ENCODE data around the gene MYCL.
"Not testable (repeated sequence)": the region's sequence is repeated elsewhere in the genome, so short reads cannot be mapped to it uniquely, and the experiment has no call there.

The MYCL gene

GRCh38 chr1:39919545-39919944, 17.8 kb upstream of the MYCL start:
- peak; percentile 54 for TF ChIP-seq CTCF (IDR thresholded peaks at IDR 0.05; ENCODE audit: low read depth, low read length, missing control alignments)
- no peak overlapping the region for H3K4me3 ChIP-seq (replicated peaks; ENCODE audit: low read depth, low read length)
- no peak for DNase-seq (ENCODE audit: extremely low read depth, low read depth)

DNA sequence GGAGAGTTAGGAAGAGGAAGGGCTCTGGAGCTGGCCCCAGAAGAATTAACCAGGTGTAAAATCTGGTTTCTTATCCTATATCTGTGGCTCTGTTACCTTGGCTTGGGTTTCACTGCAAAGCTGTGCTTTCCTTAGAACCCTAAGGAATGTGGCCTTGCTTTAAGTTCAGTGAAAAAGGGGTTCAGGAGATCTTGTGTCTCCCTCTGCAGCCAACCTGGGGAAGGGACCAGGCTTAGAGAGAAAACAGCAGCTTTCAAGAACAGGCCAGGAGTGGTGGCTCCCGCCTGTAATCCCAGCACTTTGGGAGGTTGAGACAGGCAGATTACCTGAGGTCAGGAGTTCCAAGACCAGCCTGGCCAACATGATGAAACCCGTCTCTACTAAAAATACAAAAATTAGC, 16.1 kb upstream of the MYCL start:
- no peak overlapping the region for H3K4me3 ChIP-seq (replicated peaks; ENCODE audit: low read depth, low read length)
- no peak for TF ChIP-seq CTCF (IDR thresholded peaks at IDR 0.05; ENCODE audit: low read depth, low read length, missing control alignments)
- no peak for DNase-seq (ENCODE audit: extremely low read depth, low read depth)

DNA sequence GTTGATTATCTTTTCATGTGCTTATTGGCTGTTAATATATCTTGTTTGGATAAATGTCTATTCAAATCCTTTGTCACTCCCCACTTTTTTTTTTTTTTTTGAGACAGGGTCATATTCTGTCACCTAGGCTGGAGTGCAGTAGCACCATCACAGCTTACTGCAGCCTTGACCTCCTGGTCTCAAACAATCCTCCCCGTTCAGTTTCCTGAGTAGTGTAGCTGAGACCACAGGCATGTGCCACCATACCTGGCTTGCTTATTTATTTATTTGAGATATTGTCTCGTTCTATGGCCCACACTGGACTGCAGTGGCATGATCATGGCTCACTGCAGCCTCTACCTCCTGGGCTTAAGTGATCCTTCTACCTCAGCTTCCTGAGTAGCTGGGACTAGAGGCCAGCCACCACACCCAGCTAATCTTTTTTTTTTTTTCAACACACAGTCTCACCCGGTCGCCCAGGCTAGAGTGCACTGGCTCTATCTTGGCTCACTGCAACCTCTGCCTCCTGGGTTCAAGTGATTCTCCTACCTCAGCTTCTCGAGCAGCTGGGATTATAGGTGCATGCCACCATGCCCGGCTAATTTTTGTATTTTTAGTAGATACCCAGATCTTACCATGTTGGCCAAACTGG, 13.9 kb upstream of the MYCL start:
- H3K4me3 ChIP-seq (replicated peaks; ENCODE audit: low read depth, low read length): no peak overlapping the region
- no peak for DNase-seq (ENCODE audit: extremely low read depth, low read depth)
- TF ChIP-seq CTCF (IDR thresholded peaks at IDR 0.05; ENCODE audit: low read depth, low read length, missing control alignments): no peak

DNA sequence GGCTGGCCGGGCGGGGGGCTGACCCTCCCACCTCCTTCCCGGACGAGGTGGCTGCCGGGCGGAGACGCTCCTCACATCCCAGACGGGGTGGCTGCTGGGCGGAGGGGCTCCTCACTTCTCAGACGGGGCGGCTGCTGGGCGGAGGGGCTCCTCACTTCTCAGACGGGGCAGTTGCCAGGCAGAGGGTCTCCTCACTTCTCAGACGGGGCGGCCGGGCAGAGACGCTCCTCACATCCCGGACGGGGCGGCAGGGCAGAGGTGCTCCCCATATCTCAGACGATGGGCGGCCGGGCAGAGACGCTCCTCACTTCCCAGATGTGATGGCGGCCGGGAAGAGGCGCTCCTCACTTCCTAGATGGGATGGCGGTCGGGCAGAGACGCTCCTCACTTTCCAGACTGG, 11.4 kb upstream of the MYCL start:
- not testable (repeated sequence) for DNase-seq (ENCODE audit: extremely low read depth, low read depth); H3K4me3 ChIP-seq (replicated peaks; ENCODE audit: low read depth, low read length)

DNA sequence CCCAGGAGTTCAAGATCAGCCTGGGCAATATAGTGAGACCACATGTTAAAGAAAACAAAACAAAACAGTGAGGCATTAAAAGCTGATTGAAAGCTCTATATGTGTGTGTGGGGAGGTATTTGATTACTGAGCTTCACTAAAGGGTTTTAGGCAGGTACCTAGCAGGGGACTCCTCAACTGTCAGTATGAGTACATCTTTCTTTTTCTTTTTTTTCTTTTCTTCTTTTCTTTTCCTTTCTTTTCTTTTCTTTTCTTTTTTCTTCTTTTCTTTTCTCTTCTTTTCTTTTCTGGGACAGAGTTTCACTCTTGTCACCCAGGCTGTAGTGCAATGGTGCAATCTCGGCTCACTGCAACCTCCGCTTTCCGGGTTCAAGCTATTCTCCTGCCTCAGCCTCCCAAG, 8.5 kb upstream of the MYCL start:
- no peak for DNase-seq (ENCODE audit: extremely low read depth, low read depth)
- no peak for TF ChIP-seq CTCF (IDR thresholded peaks at IDR 0.05; ENCODE audit: low read depth, low read length, missing control alignments)
- no peak overlapping the region for H3K4me3 ChIP-seq (replicated peaks; ENCODE audit: low read depth, low read length)

DNA sequence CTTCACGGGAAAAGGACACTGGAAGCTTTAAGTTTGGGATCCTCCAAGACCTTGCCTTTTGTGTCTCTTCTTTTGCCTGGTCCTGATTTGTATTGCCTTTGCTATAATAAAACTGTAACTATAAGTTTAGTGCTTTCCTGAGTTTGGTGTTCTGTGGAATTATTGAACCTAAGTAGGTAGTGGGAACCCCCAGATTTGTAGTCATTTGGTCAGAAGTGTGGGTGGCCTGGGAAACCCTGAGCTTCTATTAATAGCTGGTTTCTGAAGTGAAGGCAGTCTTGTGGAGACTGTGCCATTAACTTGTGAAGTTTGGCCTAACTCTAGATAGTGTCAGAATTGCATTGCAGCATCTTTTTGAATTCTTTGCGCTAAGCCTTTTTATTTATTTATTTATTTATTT, 6.8 kb upstream of the MYCL start:
- no peak overlapping the region for H3K4me3 ChIP-seq (replicated peaks; ENCODE audit: low read depth, low read length)
- no peak for DNase-seq (ENCODE audit: extremely low read depth, low read depth)
- no peak for TF ChIP-seq CTCF (IDR thresholded peaks at IDR 0.05; ENCODE audit: low read depth, low read length, missing control alignments)

DNA sequence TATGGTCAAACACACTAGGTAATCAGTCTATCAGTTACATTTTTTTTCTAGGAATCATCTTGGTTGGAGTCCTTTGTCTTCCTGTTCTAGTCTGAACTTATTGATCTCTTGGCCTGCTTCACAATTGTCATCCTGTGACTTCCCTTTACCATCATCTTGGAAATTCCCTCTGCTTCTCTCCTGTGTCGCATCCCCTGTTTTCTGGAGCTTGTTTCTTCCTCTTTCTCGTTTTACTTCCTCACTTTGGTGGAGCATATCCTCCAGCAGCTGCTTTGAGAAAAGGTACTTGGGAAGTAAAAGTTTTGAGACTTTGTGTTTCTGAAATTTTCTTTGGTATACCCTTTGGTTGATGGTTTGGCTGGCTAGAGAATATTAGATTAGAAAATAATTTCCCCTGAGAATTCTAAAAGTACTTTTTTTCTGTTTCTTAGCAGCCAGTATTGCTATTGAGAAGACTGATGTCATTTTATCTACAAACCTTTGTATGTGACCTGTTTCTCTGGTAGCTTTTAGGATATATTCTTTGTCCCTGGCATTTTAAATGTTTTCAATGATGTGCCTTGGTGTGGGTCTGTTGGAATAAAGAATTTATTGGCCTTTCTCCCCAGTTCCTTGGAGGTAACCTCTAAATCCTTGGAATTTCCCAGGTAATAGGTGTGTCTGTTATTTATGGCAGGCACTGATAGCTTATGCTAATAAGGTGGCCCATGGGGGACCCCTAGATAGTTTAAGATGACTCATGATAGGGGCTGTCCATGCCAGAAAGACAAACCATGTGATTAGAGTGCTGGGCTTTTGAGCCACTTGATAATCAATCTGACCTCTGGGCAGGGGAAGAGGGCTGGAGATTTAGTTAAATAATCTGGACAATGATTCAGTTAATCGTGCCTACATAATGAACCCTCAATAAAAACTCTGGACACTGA, 6.1 kb upstream of the MYCL start:
- H3K4me3 ChIP-seq (replicated peaks; ENCODE audit: low read depth, low read length): no peak overlapping the region
- no peak for DNase-seq (ENCODE audit: extremely low read depth, low read depth)
- no peak for TF ChIP-seq CTCF (IDR thresholded peaks at IDR 0.05; ENCODE audit: low read depth, low read length, missing control alignments)

All from HFF-Myc (cell line).